ENCODE results near the gene CLCN3.
"Not testable (repeated sequence)": the region's sequence is repeated elsewhere in the genome, so short reads cannot be mapped to it uniquely, and the experiment has no call there.

- TF ChIP-seq EZH2phosphoT487, CTCF (IDR thresholded peaks at IDR 0.05): not testable (repeated sequence)
Measured at GRCh38 chr4:169738604-169739003, 118.2 kb downstream of the CLCN3 start.
